Urinary bladder (tissue), 4 donors: ENCODE results near the gene UCK2. TPM values are rescaled to one million over a fixed set of nuclear protein-coding genes. Genes with fewer than 3 reads are reported as not detected.
"Not testable (repeated sequence)": the region's sequence is repeated elsewhere in the genome, so short reads cannot be mapped to it uniquely, and the experiment has no call there.

Experiments
- DNase-seq: peaks from one replicate; pipeline ENCODE4 v3.0.0-alpha.2; 2015; ENCODE audit errors: extremely low spot score
- H3K27ac ChIP-seq: one replicate; pipeline ENCODE4 v1.5.1; 2013; ENCODE audit warnings: low read depth, mild to moderate bottlenecking, moderate library complexity
- H3K36me3 ChIP-seq: one replicate; pipeline ENCODE4 v1.6.1; 2013; ENCODE audit warnings: mild to moderate bottlenecking, moderate library complexity; ENCODE audit not compliant: insufficient read depth
- H3K4me1 ChIP-seq: one replicate; pipeline ENCODE4 v1.6.1; 2013; ENCODE audit warnings: mild to moderate bottlenecking, moderate library complexity; ENCODE audit not compliant: insufficient read depth
- H3K4me3 ChIP-seq: one replicate; pipeline ENCODE4 v1.5.1; 2013; ENCODE audit warnings: low read depth, low read length
- WGBS: extraction: QIAGEN DNeasy Blood & Tissue Kit; methylation state at CpG from one replicate; pipeline ENCODE4 v1.1.7; 2013; 5-methylcytosine and 5-hydroxymethylcytosine counted together
- polyA plus RNA-seq: library from polyadenylated mRNA; stranded (reverse); fragments of 200-250 nt; gene quantifications from one replicate; pipeline ENCODE4 v1.2.3, GENCODE V29; 2013
- total RNA-seq: library from RNA; depleted of rRNA; stranded (reverse); fragments of >200 nt; gene quantifications from one replicate; pipeline ENCODE4 v1.2.3, GENCODE V29; 2014
- donor health status: healthy with polysubstance abuse.
- donor health status: healthy.

UCK2 gene
- total RNA-seq = 19.8 TPM
- 17.7 TPM for polyA plus RNA-seq

DNA sequence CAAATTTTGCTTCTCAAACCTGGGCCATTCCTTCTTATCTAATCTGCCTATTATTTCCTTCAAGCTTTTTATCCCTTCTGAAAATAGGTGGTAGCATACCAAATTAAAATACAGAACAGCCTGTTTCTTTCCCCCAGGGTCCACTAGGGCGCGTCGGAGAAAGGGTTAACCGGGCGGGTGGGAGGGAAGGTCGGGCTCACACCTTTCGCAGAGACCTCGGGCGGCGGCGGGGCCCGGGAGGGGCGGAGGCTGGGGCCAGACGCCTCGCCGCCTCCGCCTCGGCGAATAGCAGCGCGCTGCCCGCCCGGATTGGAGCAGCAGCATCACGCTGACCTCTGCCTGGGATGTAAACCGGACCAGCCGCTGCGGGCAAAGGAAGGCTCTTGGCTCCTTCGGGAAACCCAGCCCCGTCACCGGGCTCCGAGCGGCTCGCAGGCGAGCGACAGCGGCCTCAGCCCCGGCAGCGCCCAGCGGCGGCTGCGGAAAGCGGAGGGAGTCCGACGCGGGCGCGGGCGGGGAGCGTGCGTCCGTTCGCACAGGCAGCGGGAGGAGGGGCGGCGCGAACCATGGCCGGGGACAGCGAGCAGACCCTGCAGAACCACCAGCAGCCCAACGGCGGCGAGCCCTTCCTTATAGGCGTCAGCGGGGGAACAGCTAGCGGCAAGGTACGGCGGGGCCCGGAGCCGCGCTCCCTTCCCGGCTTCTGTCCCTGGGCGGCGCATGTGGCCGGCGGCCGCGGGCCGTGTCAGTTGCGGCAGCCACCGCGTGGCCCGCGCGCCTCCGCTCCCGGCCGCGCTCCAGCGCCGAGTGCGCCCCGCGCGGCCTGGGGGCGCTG lies at the start of gene UCK2:
Gene UCK2 (plus strand): TSS at position 347 of the 835 bp plus-strand sequence. CDS start 220 bp downstream, at position 567.
- WGBS = under 1% methylated on average over 94 of the region's 94 CpGs
- DNase-seq = peak; percentile 21
- Histone ChIP-seq H3K36me3 (no peaks in the 10 kb centered on the region), H3K27ac (peak within 1 kb of the TSS; percentile 84), H3K4me3 (peak within 1 kb of the TSS; percentile 87), H3K4me1 (no peaks in the 10 kb centered on the region)

DNA sequence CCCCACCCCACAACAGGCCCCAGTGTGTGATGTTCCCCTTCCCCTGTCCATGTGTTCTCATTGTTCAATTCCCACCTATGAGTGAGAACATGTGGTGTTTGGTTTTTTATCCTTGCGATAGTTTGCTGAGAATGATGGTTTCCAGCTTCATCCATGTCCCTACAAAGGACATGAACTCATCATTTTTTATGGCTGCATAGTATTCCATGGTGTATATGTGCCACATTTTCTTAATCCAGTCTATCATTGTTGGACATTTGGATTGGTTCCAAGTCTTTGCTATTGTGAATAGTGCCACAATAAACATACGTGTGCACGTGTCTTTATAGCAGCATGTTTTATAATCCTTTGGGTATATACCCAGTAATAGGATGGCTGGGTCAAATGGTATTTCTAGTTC lies 49.2 kb upstream of the UCK2 start:
- H3K4me1 ChIP-seq, DNase-seq, H3K27ac ChIP-seq, H3K36me3 ChIP-seq, H3K4me3 ChIP-seq: not testable (repeated sequence)
- WGBS = 89% methylated on average over 2 of the region's 3 CpGs

DNA sequence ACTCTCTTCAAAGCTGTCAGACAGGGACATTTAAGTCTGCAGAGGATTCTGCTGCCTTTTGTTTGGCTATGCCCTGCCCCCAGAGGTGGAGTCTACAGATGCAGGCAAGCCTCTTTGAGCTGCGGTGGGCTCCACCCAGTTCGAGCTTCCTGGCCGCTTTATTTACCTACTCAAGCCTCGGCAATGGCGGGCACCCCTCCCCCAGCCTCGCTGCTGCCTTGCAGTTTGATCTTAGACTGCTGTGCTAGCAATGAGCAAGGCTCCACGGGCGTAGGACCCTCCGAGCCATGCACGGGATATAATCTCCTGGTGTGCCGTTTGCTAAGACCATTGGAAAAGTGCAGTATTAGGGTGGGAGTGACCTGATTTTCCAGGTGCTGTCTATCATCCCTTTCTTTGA lies 43.9 kb upstream of the UCK2 start:
- not testable (repeated sequence) for H3K27ac ChIP-seq, H3K4me1 ChIP-seq, H3K4me3 ChIP-seq, H3K36me3 ChIP-seq, DNase-seq
- WGBS = 93% methylated on average over 11 of the region's 11 CpGs

DNA sequence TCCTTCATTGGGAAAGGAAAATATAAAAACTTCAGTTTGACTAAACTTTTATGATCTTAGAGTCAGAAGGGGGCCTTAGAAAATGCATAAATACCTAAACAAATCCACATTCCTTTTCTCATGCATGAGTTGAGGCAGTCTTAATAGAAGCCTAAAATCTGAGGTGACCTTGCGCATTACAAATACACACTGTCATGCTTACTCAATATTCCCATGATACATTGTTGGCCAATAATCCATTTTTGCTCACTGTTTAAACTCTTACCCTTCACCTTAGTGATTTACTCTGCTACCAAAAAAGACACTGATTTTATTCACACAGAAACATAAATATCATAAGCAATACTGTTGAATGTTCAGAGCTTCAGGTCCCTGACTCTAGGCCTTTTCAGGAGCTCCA lies 39.7 kb upstream of the UCK2 start:
- DNase-seq = no peak
- 99% methylated on average over 1 of the region's 1 CpG for WGBS
- H3K4me3 ChIP-seq = no peak overlapping the region
- H3K27ac ChIP-seq = no peak overlapping the region
- no peaks in the 10 kb centered on the region for H3K4me1 ChIP-seq
- H3K36me3 ChIP-seq = no peaks in the 10 kb centered on the region

DNA sequence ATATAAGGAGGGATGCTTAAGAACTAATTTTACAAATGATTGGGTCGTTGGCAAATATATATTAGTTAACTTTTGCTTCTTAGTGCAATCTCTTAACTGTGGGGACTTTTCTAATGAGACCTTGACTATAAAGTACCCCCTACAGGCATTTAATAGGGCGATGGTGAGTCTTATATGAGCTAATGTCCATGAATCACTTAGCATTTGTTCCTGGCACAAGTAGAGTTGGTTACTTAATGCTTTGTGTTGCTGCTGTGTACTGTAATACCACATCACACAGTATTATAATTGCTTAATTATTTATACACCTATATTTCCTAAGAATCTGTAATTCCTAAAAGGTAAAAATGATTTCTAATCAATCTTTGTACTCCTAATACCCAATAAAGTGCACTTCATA lies 33.5 kb upstream of the UCK2 start:
- Histone ChIP-seq H3K4me3 (no peak overlapping the region), H3K27ac (no peak overlapping the region), H3K36me3 (no peaks in the 10 kb centered on the region), H3K4me1 (no peaks in the 10 kb centered on the region)
- 60% methylated on average over 2 of the region's 2 CpGs for WGBS
- no peak for DNase-seq

DNA sequence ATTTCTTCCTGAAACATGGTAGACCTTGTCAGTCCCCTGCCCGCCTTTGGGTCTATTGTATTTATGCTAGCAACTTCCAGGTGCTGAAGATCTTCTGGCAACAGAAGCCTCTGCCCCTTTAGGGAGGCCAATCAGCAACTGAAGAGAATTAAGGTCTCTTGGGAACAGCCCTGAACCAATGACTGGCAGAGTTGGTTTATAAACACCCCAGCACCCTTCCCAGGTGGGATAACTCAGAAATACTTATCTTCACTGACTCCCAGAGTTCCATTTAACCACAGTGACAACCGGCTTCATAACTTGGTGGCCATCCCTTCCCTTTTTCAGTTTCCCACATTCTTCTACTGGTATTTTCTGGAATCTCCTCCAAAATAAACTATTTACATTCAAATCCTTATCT lies 31.5 kb upstream of the UCK2 start:
- Histone ChIP-seq H3K36me3 (no peaks in the 10 kb centered on the region), H3K4me1 (no peaks in the 10 kb centered on the region), H3K27ac (no peak overlapping the region), H3K4me3 (no peak overlapping the region)
- no peak for DNase-seq
- WGBS = 65% methylated on average over 2 of the region's 2 CpGs

DNA sequence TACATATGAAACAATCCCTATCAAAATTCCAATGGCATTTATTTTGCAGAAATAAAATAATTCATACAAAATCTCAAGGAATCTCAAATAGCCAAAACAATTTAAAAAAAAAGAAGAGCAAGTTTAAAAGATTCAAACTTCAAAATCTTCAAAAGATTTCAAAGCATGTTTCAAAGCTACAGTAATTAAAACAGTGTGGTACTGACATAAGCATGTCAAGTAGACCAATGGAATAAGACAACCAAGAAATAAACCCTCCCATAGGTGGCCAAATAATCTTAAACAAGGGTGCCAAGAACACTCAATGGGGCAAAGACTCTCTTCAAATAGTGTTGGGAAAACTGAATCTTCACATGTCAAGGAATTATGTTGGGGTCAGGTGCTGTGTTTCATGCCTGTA lies 28.0 kb upstream of the UCK2 start:
- no peak for DNase-seq
- no peaks in the 10 kb centered on the region for H3K36me3 ChIP-seq
- H3K4me3 ChIP-seq = no peak overlapping the region

DNA sequence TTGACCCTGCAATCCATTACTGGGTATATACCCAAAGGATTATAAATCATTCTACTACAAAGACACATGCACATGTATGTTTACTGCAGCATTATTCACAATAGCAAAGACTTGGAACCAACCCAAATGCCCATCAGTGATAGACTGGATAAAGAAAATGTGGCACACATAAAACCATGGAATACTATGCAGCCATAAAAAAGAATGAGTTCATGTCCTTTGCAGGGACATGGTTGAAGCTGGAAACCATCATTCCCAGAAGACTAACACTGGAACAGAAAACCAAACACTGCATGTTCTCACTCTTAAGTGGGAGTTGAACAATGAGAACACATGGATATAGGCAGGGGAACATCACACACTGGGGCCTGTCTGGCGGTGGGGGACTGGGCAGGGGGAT lies 22.9 kb upstream of the UCK2 start:
- H3K36me3 ChIP-seq, H3K4me3 ChIP-seq, H3K27ac ChIP-seq, H3K4me1 ChIP-seq, DNase-seq: not testable (repeated sequence)
- 74% methylated on average over 1 of the region's 1 CpG for WGBS

More for the DNA sequence above, 28.0 kb upstream of the UCK2 start:
- Histone ChIP-seq H3K4me1 (no peaks in the 10 kb centered on the region), H3K27ac (no peak overlapping the region)

DNA sequence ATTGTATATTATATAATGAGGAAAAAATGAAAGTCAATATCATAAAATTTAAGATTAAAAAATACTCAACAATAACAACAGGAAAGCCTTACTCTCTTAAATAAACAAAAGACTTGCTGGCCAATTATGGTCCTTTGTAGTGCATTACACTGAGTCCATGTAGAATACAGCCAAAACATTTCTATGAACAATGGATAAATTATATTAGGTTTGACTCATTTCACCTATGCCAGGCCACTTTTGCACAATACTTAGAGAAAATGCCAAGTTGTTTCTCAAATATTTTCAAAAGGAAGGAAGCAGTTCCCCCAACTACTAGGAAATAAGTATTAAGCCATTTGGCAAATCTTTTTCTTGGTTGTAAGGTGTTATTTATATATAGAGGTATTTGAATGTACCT lies 19.8 kb upstream of the UCK2 start:
- Histone ChIP-seq H3K27ac (no peak overlapping the region), H3K4me1 (no peaks in the 10 kb centered on the region), H3K4me3 (no peak overlapping the region), H3K36me3 (no peaks in the 10 kb centered on the region)
- no peak for DNase-seq

DNA sequence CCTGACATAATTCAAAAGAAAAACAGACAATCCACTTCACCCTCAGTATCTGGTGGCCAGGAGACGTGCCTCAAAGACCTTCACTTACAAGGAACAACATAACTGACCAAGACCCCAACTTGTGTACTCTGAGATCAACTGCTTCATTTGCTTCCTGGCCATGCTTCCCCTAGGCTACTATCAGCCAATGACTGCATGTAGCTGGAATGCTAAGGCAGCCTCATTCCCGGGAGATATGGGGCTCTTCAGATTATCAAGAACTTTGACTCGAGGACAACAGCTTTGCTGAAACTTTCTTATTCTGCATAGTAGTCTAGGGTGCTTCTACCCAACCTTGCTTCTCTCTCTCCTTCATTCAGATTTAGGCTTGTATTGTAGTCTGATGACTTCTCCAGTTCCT lies 11.7 kb upstream of the UCK2 start:
- no peaks in the 10 kb centered on the region for H3K36me3 ChIP-seq
- H3K27ac ChIP-seq = no peak overlapping the region
- no peak for DNase-seq

DNA sequence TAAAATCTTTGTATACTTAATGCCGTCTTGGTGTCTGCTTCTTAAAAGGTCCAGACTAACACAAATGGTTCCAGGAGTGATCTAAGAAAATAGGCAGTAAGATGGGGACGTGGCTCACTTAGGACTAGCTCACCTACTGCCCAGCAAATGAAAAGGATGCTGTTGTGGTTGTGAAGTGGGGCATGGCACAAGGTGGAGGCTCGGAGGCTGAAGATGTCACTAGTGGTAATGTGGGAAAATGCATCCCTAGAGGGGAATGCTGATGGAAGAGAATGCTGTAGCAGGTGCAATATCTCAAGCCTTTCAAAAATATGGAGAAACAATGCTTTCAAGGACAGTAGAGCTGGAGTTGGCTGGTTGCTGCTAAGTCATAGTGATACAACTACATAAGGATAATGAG lies 11.3 kb upstream of the UCK2 start:
- no peak overlapping the region for H3K27ac ChIP-seq
- H3K4me3 ChIP-seq = no peak overlapping the region
- no peaks in the 10 kb centered on the region for H3K4me1 ChIP-seq
- H3K36me3 ChIP-seq = no peaks in the 10 kb centered on the region
- no peak for DNase-seq
- WGBS = 56% methylated on average over 3 of the region's 3 CpGs

More for the DNA sequence above, 11.7 kb upstream of the UCK2 start:
- Histone ChIP-seq H3K4me1 (no peaks in the 10 kb centered on the region), H3K4me3 (no peak overlapping the region)
- 35% methylated on average over 3 of the region's 3 CpGs for WGBS

DNA sequence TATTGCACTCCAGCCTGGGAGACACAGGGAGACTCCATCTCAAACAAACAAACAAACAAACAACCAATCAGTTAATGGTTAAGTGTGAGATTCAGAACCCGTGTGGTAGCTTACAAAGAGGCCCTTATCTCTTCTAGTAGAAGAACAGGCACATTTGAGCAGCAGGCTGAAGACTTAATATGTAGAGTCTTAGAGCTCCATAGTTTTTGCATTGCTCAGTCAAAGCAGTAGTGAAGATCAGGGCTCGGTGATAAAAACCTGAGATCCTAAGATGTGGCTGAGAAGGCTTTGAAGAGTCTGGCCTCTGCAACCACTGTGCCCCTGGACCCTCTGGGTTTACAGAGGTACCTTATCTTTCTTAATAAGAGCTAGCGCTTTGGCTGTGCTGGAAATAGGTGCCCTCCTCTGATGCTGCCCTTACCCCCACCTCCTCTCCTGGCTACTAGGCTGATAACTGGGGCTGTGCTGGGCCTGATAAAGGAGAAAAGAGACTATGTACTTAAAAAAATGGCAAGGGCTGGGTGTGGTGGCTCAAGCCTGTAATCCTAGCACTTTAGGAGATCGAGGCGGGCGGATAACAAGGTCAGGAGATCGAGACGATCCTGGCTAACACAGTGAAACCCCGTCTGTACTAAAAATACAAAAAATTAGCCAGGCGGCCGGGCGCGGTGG lies 10.5 kb upstream of the UCK2 start:
- Histone ChIP-seq H3K4me1 (no peaks in the 10 kb centered on the region), H3K4me3 (no peak overlapping the region), H3K36me3 (no peaks in the 10 kb centered on the region), H3K27ac (no peak overlapping the region)
- WGBS = 79% methylated on average over 13 of the region's 13 CpGs
- no peak for DNase-seq

DNA sequence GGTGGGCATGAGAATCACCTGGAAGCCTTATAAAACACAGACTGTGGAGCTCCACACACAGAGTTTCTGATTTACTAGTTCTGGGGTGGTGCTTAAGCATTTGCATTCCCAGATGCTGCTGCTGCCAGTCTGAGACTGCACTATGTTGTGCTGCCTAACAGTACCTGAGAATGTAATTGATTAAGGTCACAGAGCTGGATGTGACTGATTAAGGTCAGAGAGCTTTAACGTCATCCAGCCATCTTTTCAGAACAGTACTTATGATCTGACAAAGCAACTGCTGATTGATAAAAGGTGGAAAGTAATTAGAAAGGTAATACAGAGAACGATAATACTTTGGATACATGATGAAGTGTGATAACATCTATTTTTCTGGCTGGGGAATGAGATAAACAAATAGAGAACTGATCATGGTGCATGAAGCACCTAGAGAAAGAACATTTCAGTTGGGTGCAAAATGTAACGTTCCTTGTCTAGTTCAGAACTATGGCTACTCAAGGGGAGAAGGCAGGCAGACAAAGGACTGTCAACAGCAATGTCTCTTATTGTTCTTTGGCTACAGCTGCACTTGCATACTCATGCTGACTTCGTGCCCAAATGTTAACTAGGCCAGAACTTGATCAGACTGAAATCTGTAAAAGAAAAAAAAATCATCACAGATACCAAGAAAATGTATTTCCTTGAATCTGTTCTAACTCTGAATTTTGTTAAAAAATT lies 3.7 kb upstream of the UCK2 start:
- Histone ChIP-seq H3K36me3 (no peaks in the 10 kb centered on the region), H3K4me1 (no peaks in the 10 kb centered on the region), H3K4me3 (no peak overlapping the region), H3K27ac (no peak overlapping the region)
- DNase-seq = no peak
- 60% methylated on average over 4 of the region's 4 CpGs for whole genome bisulfite sequencing

DNA sequence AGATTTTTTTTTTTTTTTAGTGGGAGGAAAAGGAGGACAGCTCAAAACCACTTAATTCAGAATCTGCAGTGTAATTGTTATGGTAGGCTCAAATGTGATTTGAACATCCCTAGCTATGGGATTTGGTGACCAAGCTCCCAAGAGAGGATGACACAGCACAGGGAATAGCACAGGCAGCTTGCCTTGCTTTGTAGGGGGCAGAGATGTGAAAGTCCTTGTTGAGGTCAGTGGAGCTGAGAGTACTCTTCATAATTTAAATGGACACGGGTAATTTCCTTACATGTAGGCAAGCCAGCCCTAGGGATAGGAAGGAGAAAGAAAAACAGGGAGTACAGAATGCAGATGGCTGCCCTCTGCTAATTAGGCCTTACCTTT lies 3.2 kb upstream of the UCK2 start:
- Histone ChIP-seq H3K4me3 (no peak overlapping the region), H3K36me3 (no peaks in the 10 kb centered on the region), H3K27ac (no peak overlapping the region), H3K4me1 (no peaks in the 10 kb centered on the region)
- 70% methylated on average over 1 of the region's 1 CpG for WGBS
- no peak for DNase-seq
